Erythroblast (primary cell): ENCODE data around the gene CCDC106.

Experiments
- DNase-seq, 2 experiments: peaks; one replicate each; lab custom pipeline; 2025; lab: John Stamatoyannopoulos, UW
- GATA1 ChIP-seq: IDR thresholded peaks from 2 replicates; pipeline ENCODE4 v1.6.1; 2011; ENCODE audit warnings: low read depth, mild to moderate bottlenecking, control low read depth, low read length, moderate library complexity
- POLR2A ChIP-seq: IDR thresholded peaks from 2 replicates; pipeline ENCODE4 v1.6.1; 2011; ENCODE audit warnings: mild to moderate bottlenecking, low read length

Gene CCDC106

GRCh38 chr19:55637534-55637933, 10.5 kb upstream of the CCDC106 start:
- no peak for DNase-seq
- no peak for TF ChIP-seq POLR2A
- TF ChIP-seq GATA1: no peak

- TF ChIP-seq POLR2A: no peak
- no peak for TF ChIP-seq GATA1
- DNase-seq: peak; percentile 76 to 80
Measured at GRCh38 chr19:55638864-55639359, 9.1 kb upstream of the CCDC106 start.

- DNase-seq: peak; percentile 82 to 84
- no peak for TF ChIP-seq POLR2A
- TF ChIP-seq GATA1: no peak
Measured at GRCh38 chr19:55640043-55640576, 7.9 kb upstream of the CCDC106 start.

GRCh38 chr19:55640577-55641425, 7.2 kb upstream of the CCDC106 start, which contains the start of gene ZNF580:
Gene ZNF580 (plus strand): TSS chr19:55641002. CDS start chr19:55642509, 1,507 bp downstream.
- DNase-seq: peak; percentile 77 to 81
- TF ChIP-seq POLR2A (peak; percentile 18), GATA1 (no peak)

GRCh38 chr19:55641426-55642152, 6.4 kb upstream of the CCDC106 start:
- no peak for TF ChIP-seq GATA1
- TF ChIP-seq POLR2A: no peak
- DNase-seq: peak in 1 of 2 experiments; percentile 55

GRCh38 chr19:55642153-55643002, 5.6 kb upstream of the CCDC106 start:
- peak; percentile 47 to 56 for DNase-seq
- TF ChIP-seq POLR2A (no peak), GATA1 (no peak)

- TF ChIP-seq POLR2A (peak; percentile 70), GATA1 (no peak)
- peak; percentile 84 to 89 for DNase-seq
Measured at GRCh38 chr19:55643003-55643886, 4.8 kb upstream of the CCDC106 start, which contains the start of gene ZNF581. Gene ZNF581 (plus strand): TSS chr19:55643649. CDS start chr19:55644572, 923 bp downstream.

- no peak for TF ChIP-seq POLR2A
- DNase-seq: peak; percentile 58 to 66
Measured at GRCh38 chr19:55643887-55644176, 4.2 kb upstream of the CCDC106 start.

- TF ChIP-seq POLR2A (no peak), GATA1 (no peak)
Measured at GRCh38 chr19:55644191-55644833, 3.7 kb upstream of the CCDC106 start.

GRCh38 chr19:55644842-55645511, 3.0 kb upstream of the CCDC106 start:
- DNase-seq: no peak
- TF ChIP-seq POLR2A (no peak), GATA1 (no peak)

More at GRCh38 chr19:55644191-55644833, 3.7 kb upstream of the CCDC106 start:
- DNase-seq: no peak

GRCh38 chr19:55645512-55645881, 2.5 kb upstream of the CCDC106 start:
- no peak for DNase-seq
- TF ChIP-seq GATA1: no peak
